SK-N-SH treated with all-trans-retinoic acid at 6 μM for 48 hours (cell line): ENCODE measurements around the gene FAM219B.

Experiments
- ATAC-seq: fragments of 200-7000 bp; cut with Tn5 transposase; 3 replicates; pipeline ENCODE4 v1.9.1; 2020; ENCODE audit warnings: mild to moderate bottlenecking, moderate library complexity
- ARNTL ChIP-seq: fragments of 450-650 bp; formaldehyde crosslinking; IDR thresholded peaks from 2 replicates; pipeline ENCODE4 v1.5.0; 2020; ENCODE audit warnings: low read depth, mild to moderate bottlenecking, moderate library complexity, borderline replicate concordance
- BACH2 ChIP-seq: fragments of 250-450 bp; sonication (Bioruptor Pico); IDR thresholded peaks from 2 replicates; pipeline ENCODE4 v1.9.0; 2021; ENCODE audit warnings: mild to moderate bottlenecking, borderline replicate concordance
- CSDC2 ChIP-seq: fragments of 250-450 bp; sonication (Bioruptor Pico); IDR thresholded peaks from 2 replicates; pipeline ENCODE4 v1.5.0; 2020; ENCODE audit warnings: mild to moderate bottlenecking, moderate library complexity
- ESRRG ChIP-seq: fragments of 250-450 bp; sonication (Bioruptor Pico); IDR thresholded peaks from 2 replicates; pipeline ENCODE4 v1.6.1; 2021; ENCODE audit warnings: mild to moderate bottlenecking
- GLIS3 ChIP-seq: fragments of 250-450 bp; sonication (Bioruptor Pico); IDR thresholded peaks from 2 replicates; pipeline ENCODE4 v1.5.0; 2020; ENCODE audit warnings: mild to moderate bottlenecking, moderate library complexity
- ISL1 ChIP-seq: fragments of 250-450 bp; sonication (Bioruptor Pico); IDR thresholded peaks from 2 replicates; pipeline ENCODE4 v2.1.2; 2022; ENCODE audit warnings: mild to moderate bottlenecking, moderate library complexity
- OSR1 ChIP-seq: fragments of 250-450 bp; sonication (Bioruptor Pico); IDR thresholded peaks from 2 replicates; pipeline ENCODE4 v1.8.0; 2022; ENCODE audit warnings: moderate library complexity, mild to moderate bottlenecking, inconsistent platforms
- RARB ChIP-seq: fragments of 250-450 bp; sonication (Bioruptor Pico); IDR thresholded peaks from 2 replicates; pipeline ENCODE4 v1.8.0; 2021; ENCODE audit warnings: mild to moderate bottlenecking, moderate library complexity
- SNAI2 ChIP-seq: fragments of 250-450 bp; sonication (Bioruptor Pico); IDR thresholded peaks from 2 replicates; pipeline ENCODE4 v1.5.0; 2020; ENCODE audit warnings: mild to moderate bottlenecking, moderate library complexity
- TCF4 ChIP-seq: fragments of 250-450 bp; sonication (Bioruptor Pico); IDR thresholded peaks from 2 replicates; pipeline ENCODE4 v1.8.0; 2021; ENCODE audit warnings: mild to moderate bottlenecking, moderate library complexity, borderline replicate concordance
- ZC3H10 ChIP-seq: fragments of 250-450 bp; sonication (Bioruptor Pico); IDR thresholded peaks from 2 replicates; pipeline ENCODE4 v1.5.1; 2021; ENCODE audit warnings: mild to moderate bottlenecking, moderate library complexity
- ZFP3 ChIP-seq: fragments of 250-450 bp; sonication (Bioruptor Pico); IDR thresholded peaks from 2 replicates; pipeline ENCODE4 v1.5.0; 2020; ENCODE audit warnings: mild to moderate bottlenecking, moderate library complexity
- ZFP30 ChIP-seq: fragments of 450-650 bp; formaldehyde crosslinking; IDR thresholded peaks from 2 replicates; pipeline ENCODE4 v1.5.0; 2022; ENCODE audit warnings: mild to moderate bottlenecking, moderate library complexity
- ZNF565 ChIP-seq: fragments of 450-650 bp; formaldehyde crosslinking; conservative IDR thresholded peaks from 2 replicates; pipeline ENCODE4 v1.5.0; 2020; ENCODE audit warnings: low read depth, mild to moderate bottlenecking, moderate library complexity
- ZNF70 ChIP-seq: fragments of 450-650 bp; formaldehyde crosslinking; IDR thresholded peaks from 2 replicates; pipeline ENCODE4 v1.5.0; 2020; ENCODE audit warnings: mild to moderate bottlenecking, moderate library complexity
- TF ChIP-seq, protein P1 (sequence below): fragments of 250-450 bp; sonication (Bioruptor Pico); IDR thresholded peaks from 2 replicates; pipeline ENCODE4 v1.8.0; 2020; ENCODE audit warnings: mild to moderate bottlenecking, moderate library complexity, borderline replicate concordance
- TF ChIP-seq, protein P2 (sequence below): fragments of 250-450 bp; sonication (Bioruptor Pico); IDR thresholded peaks from 2 replicates; pipeline ENCODE4 v1.8.0; 2021; ENCODE audit warnings: low read depth, mild to moderate bottlenecking, moderate library complexity, borderline replicate concordance
- TF ChIP-seq, protein P3 (sequence below): fragments of 250-450 bp; sonication (Bioruptor Pico); IDR thresholded peaks from 2 replicates; pipeline ENCODE4 v1.5.1; 2021; ENCODE audit warnings: mild to moderate bottlenecking, moderate library complexity
- TF ChIP-seq, protein P4 (sequence below): fragments of 250-450 bp; sonication (Bioruptor Pico); IDR thresholded peaks from 2 replicates; pipeline ENCODE4 v1.5.0; 2020; ENCODE audit warnings: mild to moderate bottlenecking, moderate library complexity

Gene FAM219B

DNA sequence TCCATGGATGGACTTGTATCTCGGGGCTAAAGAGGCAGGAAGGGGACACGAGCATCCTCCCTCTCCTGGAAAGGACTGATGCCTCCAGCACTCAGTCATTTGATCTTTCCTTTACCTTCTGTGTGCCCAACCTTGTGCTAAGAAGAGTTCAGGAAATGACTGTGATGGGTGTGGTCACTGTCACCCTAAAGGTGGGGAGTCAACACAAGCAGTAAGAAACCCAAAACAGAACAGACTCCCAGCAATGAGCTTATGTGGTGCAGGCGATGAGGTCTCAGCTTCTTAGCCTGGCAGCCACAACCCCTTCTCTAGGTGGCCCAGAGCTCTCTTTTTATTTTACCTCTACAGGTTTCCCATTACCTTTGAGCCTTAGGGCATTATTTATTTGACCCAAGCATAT, 13.0 kb downstream of the FAM219B start:
- no peak for ATAC-seq
- TF ChIP-seq GLIS3 (CRISPR knock-in tag) (no peak), ZC3H10 (CRISPR knock-in tag) (no peak), ZFP30 (CRISPR knock-in tag) (no peak), OSR1 (CRISPR knock-in tag) (no peak), RARB (CRISPR knock-in tag) (no peak), ESRRG (CRISPR knock-in tag) (no peak), BACH2 (no peak), TCF4 (CRISPR knock-in tag) (no peak), SNAI2 (no peak), ZNF70 (CRISPR knock-in tag) (no peak), ISL1 (no peak), ZFP3 (CRISPR knock-in tag) (no peak)
- TF ChIP-seq, protein P1, sequence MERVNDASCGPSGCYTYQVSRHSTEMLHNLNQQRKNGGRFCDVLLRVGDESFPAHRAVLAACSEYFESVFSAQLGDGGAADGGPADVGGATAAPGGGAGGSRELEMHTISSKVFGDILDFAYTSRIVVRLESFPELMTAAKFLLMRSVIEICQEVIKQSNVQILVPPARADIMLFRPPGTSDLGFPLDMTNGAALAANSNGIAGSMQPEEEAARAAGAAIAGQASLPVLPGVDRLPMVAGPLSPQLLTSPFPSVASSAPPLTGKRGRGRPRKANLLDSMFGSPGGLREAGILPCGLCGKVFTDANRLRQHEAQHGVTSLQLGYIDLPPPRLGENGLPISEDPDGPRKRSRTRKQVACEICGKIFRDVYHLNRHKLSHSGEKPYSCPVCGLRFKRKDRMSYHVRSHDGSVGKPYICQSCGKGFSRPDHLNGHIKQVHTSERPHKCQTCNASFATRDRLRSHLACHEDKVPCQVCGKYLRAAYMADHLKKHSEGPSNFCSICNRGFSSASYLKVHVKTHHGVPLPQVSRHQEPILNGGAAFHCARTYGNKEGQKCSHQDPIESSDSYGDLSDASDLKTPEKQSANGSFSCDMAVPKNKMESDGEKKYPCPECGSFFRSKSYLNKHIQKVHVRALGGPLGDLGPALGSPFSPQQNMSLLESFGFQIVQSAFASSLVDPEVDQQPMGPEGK (CRISPR knock-in tag) = no peak
- TF ChIP-seq, protein P2, sequence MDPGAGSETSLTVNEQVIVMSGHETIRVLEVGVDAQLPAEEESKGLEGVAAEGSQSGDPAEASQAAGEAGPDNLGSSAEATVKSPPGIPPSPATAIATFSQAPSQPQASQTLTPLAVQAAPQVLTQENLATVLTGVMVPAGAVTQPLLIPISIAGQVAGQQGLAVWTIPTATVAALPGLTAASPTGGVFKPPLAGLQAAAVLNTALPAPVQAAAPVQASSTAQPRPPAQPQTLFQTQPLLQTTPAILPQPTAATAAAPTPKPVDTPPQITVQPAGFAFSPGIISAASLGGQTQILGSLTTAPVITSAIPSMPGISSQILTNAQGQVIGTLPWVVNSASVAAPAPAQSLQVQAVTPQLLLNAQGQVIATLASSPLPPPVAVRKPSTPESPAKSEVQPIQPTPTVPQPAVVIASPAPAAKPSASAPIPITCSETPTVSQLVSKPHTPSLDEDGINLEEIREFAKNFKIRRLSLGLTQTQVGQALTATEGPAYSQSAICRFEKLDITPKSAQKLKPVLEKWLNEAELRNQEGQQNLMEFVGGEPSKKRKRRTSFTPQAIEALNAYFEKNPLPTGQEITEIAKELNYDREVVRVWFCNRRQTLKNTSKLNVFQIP (CRISPR knock-in tag) = no peak
- TF ChIP-seq, all 23 proteins: peak for 0

DNA sequence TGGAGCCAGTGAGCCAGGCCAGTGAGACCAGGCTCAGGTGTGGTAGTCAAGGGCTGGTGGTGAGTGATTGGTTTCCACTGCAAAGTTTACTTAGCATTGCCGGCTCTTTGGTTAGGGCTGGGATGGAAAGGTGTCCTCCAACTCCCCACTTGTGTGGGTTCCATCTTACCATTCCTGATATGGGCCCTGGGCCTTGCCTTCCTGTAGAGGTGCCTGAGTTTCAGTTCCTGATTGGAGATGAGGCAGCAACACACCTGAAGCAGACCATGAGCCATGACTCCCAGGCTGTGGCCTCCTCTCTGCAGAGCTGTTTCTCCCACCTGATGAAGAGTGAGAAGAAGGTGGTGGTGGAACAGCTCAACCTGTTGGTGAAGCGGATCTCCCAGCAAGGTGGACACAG, 13.7 kb downstream of the FAM219B start:
- no peak for ATAC-seq
- TF ChIP-seq, protein P2 (CRISPR knock-in tag) = no peak
- TF ChIP-seq OSR1 (CRISPR knock-in tag) = no peak
- TF ChIP-seq GLIS3 (CRISPR knock-in tag) = no peak
- no peak for TF ChIP-seq ARNTL (CRISPR knock-in tag)

DNA sequence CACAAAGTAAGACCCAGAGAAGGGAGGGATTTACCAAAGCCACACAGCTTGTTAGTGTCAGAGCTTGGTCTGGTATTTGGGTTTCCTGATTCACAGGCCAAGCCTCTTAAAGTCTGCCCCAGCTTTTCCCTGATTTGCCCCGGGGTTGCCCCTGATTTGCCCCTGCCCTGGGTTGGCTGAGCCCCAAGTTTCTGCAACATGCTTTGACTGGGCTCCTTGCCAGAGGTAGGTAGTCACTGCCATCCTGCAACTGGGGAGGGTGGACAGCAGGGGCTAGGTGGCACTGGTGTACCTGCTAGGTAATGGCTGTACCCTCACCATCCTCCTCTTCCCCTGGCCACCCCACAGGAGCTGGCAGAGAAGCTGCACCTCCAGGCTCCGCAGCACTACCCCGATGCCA, 14.3 kb downstream of the FAM219B start:
- TF ChIP-seq ISL1 (no peak), ESRRG (CRISPR knock-in tag) (no peak), ZNF565 (CRISPR knock-in tag) (no peak)
- TF ChIP-seq, protein P2 (CRISPR knock-in tag) = no peak
- TF ChIP-seq, protein P3, sequence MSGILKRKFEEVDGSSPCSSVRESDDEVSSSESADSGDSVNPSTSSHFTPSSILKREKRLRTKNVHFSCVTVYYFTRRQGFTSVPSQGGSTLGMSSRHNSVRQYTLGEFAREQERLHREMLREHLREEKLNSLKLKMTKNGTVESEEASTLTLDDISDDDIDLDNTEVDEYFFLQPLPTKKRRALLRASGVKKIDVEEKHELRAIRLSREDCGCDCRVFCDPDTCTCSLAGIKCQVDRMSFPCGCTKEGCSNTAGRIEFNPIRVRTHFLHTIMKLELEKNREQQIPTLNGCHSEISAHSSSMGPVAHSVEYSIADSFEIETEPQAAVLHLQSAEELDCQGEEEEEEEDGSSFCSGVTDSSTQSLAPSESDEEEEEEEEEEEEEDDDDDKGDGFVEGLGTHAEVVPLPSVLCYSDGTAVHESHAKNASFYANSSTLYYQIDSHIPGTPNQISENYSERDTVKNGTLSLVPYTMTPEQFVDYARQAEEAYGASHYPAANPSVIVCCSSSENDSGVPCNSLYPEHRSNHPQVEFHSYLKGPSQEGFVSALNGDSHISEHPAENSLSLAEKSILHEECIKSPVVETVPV (CRISPR knock-in tag) = no peak
- ATAC-seq = no peak

DNA sequence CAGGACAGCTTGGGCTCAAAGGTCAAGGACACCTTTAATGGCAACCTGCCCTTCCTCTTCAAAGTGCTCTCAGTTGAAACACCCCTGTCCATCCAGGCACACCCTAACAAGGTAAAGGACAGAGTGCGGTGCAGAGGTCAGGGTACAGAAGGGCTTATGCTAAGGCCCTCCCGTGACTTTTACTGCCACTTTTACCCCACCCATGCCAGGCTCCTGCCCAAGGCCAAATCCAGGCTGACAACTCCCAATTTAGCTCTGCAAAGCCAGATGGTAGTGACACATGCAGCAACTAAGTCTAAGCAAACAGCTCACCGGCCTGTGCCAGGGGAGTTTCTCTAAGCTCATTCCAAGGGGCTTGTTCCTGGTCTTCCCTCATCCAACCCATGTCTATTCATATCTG, 15.2 kb downstream of the FAM219B start:
- no peak for ATAC-seq
- no peak for TF ChIP-seq RARB (CRISPR knock-in tag)

DNA sequence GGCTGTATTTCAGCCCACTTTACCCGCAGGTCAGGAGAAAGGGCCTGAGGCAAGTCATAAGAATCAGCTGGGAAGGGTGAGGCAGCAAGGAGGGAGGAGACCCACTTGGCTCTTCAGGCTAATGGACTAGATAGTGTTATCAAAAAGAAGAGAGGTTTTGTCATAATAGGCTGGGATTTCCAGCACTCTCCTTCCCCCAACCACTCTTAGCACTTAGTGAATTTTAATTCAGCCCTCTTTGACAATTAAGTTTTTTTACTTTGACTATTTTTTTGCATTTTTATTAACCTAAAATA, 16.0 kb downstream of the FAM219B start:
- no peak for ATAC-seq
- TF ChIP-seq CSDC2 (CRISPR knock-in tag) = no peak
- TF ChIP-seq OSR1 (CRISPR knock-in tag) = no peak
- TF ChIP-seq, protein P4, sequence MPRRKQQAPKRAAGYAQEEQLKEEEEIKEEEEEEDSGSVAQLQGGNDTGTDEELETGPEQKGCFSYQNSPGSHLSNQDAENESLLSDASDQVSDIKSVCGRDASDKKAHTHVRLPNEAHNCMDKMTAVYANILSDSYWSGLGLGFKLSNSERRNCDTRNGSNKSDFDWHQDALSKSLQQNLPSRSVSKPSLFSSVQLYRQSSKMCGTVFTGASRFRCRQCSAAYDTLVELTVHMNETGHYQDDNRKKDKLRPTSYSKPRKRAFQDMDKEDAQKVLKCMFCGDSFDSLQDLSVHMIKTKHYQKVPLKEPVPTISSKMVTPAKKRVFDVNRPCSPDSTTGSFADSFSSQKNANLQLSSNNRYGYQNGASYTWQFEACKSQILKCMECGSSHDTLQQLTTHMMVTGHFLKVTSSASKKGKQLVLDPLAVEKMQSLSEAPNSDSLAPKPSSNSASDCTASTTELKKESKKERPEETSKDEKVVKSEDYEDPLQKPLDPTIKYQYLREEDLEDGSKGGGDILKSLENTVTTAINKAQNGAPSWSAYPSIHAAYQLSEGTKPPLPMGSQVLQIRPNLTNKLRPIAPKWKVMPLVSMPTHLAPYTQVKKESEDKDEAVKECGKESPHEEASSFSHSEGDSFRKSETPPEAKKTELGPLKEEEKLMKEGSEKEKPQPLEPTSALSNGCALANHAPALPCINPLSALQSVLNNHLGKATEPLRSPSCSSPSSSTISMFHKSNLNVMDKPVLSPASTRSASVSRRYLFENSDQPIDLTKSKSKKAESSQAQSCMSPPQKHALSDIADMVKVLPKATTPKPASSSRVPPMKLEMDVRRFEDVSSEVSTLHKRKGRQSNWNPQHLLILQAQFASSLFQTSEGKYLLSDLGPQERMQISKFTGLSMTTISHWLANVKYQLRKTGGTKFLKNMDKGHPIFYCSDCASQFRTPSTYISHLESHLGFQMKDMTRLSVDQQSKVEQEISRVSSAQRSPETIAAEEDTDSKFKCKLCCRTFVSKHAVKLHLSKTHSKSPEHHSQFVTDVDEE (CRISPR knock-in tag) = no peak
- TF ChIP-seq ZNF565 (CRISPR knock-in tag) = no peak
- TF ChIP-seq, protein P3 (CRISPR knock-in tag) = no peak
- TF ChIP-seq, all 23 proteins: peak for 0
